ENCODE measurements around the gene TJP1.
"Not testable (repeated sequence)": the region's sequence is repeated elsewhere in the genome, so short reads cannot be mapped to it uniquely, and the experiment has no call there.

Gene TJP1

GRCh38 chr15:29795610-29796009 lies 26.7 kb downstream of the TJP1 start:
- no peak for DNase-seq

- DNase-seq, result no peak
These were observed 29.7 kb downstream of the TJP1 start for GRCh38 chr15:29792426-29793159.

GRCh38 chr15:29790607-29791006 lies 31.7 kb downstream of the TJP1 start:
- DNase-seq, result no peak

GRCh38 chr15:29789871-29790270 lies 32.4 kb downstream of the TJP1 start:
- DNase-seq, result no peak

GRCh38 chr15:29788433-29789034 lies 33.7 kb downstream of the TJP1 start:
- no peak for DNase-seq

GRCh38 chr15:29787767-29788166 lies 34.5 kb downstream of the TJP1 start:
- no peak for DNase-seq

- no peak for DNase-seq
These were observed 36.6 kb downstream of the TJP1 start for GRCh38 chr15:29785642-29786041.

- no peak for DNase-seq
These were observed 37.1 kb downstream of the TJP1 start for GRCh38 chr15:29785136-29785535.

GRCh38 chr15:29784413-29784812 lies 37.9 kb downstream of the TJP1 start:
- DNase-seq, result no peak

- DNase-seq, result not testable (repeated sequence)
These were observed 39.5 kb downstream of the TJP1 start for GRCh38 chr15:29782816-29783215.

GRCh38 chr15:29778382-29778781 lies 43.9 kb downstream of the TJP1 start:
- no peak for DNase-seq

- no peak for DNase-seq
These were observed 45.4 kb downstream of the TJP1 start for GRCh38 chr15:29776859-29777258.

GRCh38 chr15:29774900-29775299 lies 47.4 kb downstream of the TJP1 start:
- no peak for DNase-seq

GRCh38 chr15:29773816-29774215 lies 48.5 kb downstream of the TJP1 start:
- no peak for DNase-seq

GRCh38 chr15:29773000-29773399 lies 49.3 kb downstream of the TJP1 start:
- DNase-seq, result no peak

- no peak for DNase-seq
These were observed 51.5 kb downstream of the TJP1 start for GRCh38 chr15:29770796-29771195.

- DNase-seq, result no peak
These were observed 56.3 kb downstream of the TJP1 start for GRCh38 chr15:29765898-29766527.

- DNase-seq, result no peak
These were observed 56.9 kb downstream of the TJP1 start for GRCh38 chr15:29765234-29765841.

GRCh38 chr15:29759596-29759995 lies 62.7 kb downstream of the TJP1 start:
- no peak for DNase-seq

GRCh38 chr15:29756358-29757267 lies 65.7 kb downstream of the TJP1 start:
- no peak for DNase-seq

- DNase-seq, result not testable (repeated sequence)
These were observed 68.3 kb downstream of the TJP1 start for GRCh38 chr15:29754009-29754408.

GRCh38 chr15:29753506-29753905 lies 68.8 kb downstream of the TJP1 start:
- DNase-seq, result no peak

- no peak for DNase-seq
These were observed 71.5 kb downstream of the TJP1 start for GRCh38 chr15:29750754-29751153.
